A549 (cell line): Measurements from ENCODE around the gene TRPC3.

Experiments used
- POLR2A ChIP-seq: IDR thresholded peaks from 2 replicates; pipeline ENCODE4 v1.6.1; 2012; ENCODE audit warnings: mild to moderate bottlenecking, low read length
- RAD21 ChIP-seq, 2 experiments: fragments of >200 bp in 1 of 2; sonication (Bioruptor Twin) in 1 of 2; formaldehyde crosslinking in 1 of 2; IDR thresholded peaks in 1 of 2; conservative IDR thresholded peaks in 1 of 2; 2 replicates in 1 of 2; 3 replicates in 1 of 2; pipeline ENCODE4 v1.6.1; 2012 to 2018; ENCODE audit warnings: inconsistent platforms in 1 of 2
- RNF2 ChIP-seq: fragments of 200-600 bp; sonication (generic); IDR thresholded peaks from 2 replicates; pipeline ENCODE4 v1.6.1; 2016; ENCODE audit warnings: low read depth, mild to moderate bottlenecking, antibody characterized with exemption, moderate library complexity, borderline replicate concordance
- TF ChIP-seq, protein P1 (sequence below): fragments of >200 bp; sonication (Bioruptor Twin); formaldehyde crosslinking; IDR thresholded peaks from 3 replicates; pipeline ENCODE4 v1.5.1; 2016
- TF ChIP-seq, protein P2 (sequence below): IDR thresholded peaks from 2 replicates; pipeline ENCODE4 v1.6.1; 2012

DNA sequence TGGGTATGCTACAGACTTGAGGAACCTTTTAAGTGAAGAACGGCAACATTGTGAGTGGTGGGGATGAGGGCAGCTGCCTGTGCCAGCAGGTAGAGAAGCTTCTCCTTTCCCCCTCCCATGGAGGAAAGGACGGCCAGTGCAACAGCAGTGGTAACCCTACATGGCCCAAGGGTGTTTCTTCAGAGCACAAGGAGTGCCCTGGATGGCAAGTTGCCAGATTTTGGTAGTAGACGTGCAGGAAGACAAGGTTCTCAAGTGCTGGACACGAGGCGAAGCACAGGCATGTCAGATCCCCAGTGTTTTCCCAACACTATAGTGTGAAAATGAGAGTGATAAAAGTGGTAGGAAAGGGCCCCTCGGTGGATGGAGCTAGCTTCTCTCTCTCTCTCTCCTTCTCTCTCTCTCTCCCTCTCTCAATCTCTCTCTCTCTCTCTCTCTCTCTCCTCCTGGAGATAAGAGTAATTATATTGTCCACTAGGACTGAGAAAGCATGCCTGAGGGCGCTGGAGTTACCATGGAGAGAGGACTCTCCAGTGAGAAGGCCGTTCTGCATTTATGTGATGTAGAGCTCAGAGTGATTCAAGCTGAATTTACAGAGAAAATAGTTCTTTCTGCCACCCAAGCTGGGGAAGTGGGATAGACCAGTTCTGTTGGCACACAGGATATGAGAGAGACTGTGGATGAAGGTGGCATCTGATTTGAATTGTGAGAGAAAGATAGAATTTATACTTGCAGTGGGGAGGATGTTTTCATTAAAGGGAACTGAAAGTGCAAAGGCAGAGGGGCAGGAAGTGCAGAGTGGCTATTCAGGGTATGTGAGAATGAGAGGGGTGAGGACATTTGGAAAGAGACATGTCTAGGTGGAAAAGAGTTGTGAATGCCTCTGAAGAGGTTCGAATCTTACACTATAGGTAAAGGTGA is 25.7 kb upstream of the TRPC3 start:
- no peak for TF ChIP-seq POLR2A
- no peak for TF ChIP-seq RAD21 (conservative IDR thresholded peaks at IDR 0.05 in 1 of 2, IDR thresholded peaks at IDR 0.05 in 1 of 2)
- TF ChIP-seq, protein P1, sequence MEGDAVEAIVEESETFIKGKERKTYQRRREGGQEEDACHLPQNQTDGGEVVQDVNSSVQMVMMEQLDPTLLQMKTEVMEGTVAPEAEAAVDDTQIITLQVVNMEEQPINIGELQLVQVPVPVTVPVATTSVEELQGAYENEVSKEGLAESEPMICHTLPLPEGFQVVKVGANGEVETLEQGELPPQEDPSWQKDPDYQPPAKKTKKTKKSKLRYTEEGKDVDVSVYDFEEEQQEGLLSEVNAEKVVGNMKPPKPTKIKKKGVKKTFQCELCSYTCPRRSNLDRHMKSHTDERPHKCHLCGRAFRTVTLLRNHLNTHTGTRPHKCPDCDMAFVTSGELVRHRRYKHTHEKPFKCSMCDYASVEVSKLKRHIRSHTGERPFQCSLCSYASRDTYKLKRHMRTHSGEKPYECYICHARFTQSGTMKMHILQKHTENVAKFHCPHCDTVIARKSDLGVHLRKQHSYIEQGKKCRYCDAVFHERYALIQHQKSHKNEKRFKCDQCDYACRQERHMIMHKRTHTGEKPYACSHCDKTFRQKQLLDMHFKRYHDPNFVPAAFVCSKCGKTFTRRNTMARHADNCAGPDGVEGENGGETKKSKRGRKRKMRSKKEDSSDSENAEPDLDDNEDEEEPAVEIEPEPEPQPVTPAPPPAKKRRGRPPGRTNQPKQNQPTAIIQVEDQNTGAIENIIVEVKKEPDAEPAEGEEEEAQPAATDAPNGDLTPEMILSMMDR: no peak
- TF ChIP-seq, protein P2, sequence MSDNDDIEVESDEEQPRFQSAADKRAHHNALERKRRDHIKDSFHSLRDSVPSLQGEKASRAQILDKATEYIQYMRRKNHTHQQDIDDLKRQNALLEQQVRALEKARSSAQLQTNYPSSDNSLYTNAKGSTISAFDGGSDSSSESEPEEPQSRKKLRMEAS: no peak
- no peak for TF ChIP-seq RNF2
